H9 (cell line): ENCODE results near the gene MAP2K3. TPM values are rescaled to one million over a fixed set of nuclear protein-coding genes. Genes with fewer than 3 reads are reported as not detected.

Experiments
- DNase-seq: peaks from one replicate; pipeline ENCODE4 v3.0.0-alpha.2; 2017
- H2AFZ ChIP-seq: one replicate; pipeline ENCODE4 v1.6.1; 2013; ENCODE audit warnings: mild to moderate bottlenecking, low read length, control low read depth, moderate library complexity
- H2AK5ac ChIP-seq: 2 replicates; pipeline ENCODE4 v1.6.1; 2013; ENCODE audit warnings: low read length, control low read depth, mixed read lengths; ENCODE audit not compliant: insufficient read length
- H2BK120ac ChIP-seq: one replicate; pipeline ENCODE4 v1.6.1; 2013; ENCODE audit warnings: low read depth, mild to moderate bottlenecking, low read length, control low read depth, inconsistent platforms; ENCODE audit not compliant: poor library complexity, severe bottlenecking
- H2BK12ac ChIP-seq: 2 replicates; pipeline ENCODE4 v1.6.1; 2013; ENCODE audit warnings: low read length, control low read depth, mixed read lengths, low read depth; ENCODE audit not compliant: insufficient read length
- H2BK15ac ChIP-seq: 2 replicates; pipeline ENCODE4 v1.6.1; 2013; ENCODE audit warnings: low read depth, low read length, control low read depth
- H2BK20ac ChIP-seq: one replicate; pipeline ENCODE4 v1.6.1; 2013; ENCODE audit warnings: low read depth, mild to moderate bottlenecking, low read length, control low read depth, inconsistent platforms; ENCODE audit not compliant: poor library complexity, severe bottlenecking
- H2BK5ac ChIP-seq: 2 replicates; pipeline ENCODE4 v1.6.1; 2013; ENCODE audit warnings: low read length, control low read depth, mixed read lengths; ENCODE audit not compliant: insufficient read length
- H3K14ac ChIP-seq: 2 replicates; pipeline ENCODE4 v1.6.1; 2013; ENCODE audit warnings: low read length, control low read depth; ENCODE audit not compliant: insufficient read depth
- H3K18ac ChIP-seq: 2 replicates; pipeline ENCODE4 v1.6.1; 2013; ENCODE audit warnings: low read depth, mild to moderate bottlenecking, mixed read lengths, low read length, control low read depth; ENCODE audit not compliant: insufficient read length
- H3K23ac ChIP-seq: 2 replicates; pipeline ENCODE4 v1.6.1; 2013; ENCODE audit warnings: low read length, control low read depth, mixed read lengths, low read depth; ENCODE audit not compliant: insufficient read length
- H3K23me2 ChIP-seq: 2 replicates; pipeline ENCODE4 v1.6.1; 2013; ENCODE audit warnings: low read depth, mild to moderate bottlenecking, mixed read lengths, low read length, control low read depth; ENCODE audit not compliant: insufficient read length, poor library complexity, severe bottlenecking
- H3K27ac ChIP-seq: 2 replicates; pipeline ENCODE4 v1.5.1; 2013; ENCODE audit warnings: low read length, control low read depth, mixed read lengths, low read depth; ENCODE audit not compliant: insufficient read length
- H3K27me3 ChIP-seq: 2 replicates; pipeline ENCODE4 v1.6.1; 2013; ENCODE audit warnings: low read length, control low read depth, inconsistent platforms; ENCODE audit not compliant: insufficient read depth
- H3K4ac ChIP-seq: 2 replicates; pipeline ENCODE4 v1.6.1; 2013; ENCODE audit warnings: low read depth, mild to moderate bottlenecking, control low read depth, inconsistent platforms, low read length, moderate library complexity
- H3K4me1 ChIP-seq: 2 replicates; pipeline ENCODE4 v1.6.1; 2013; ENCODE audit warnings: low read length, control low read depth, inconsistent platforms; ENCODE audit not compliant: insufficient read depth
- H3K4me2 ChIP-seq: 2 replicates; pipeline ENCODE4 v1.6.1; 2013; ENCODE audit warnings: low read length, control low read depth, mixed read lengths; ENCODE audit not compliant: insufficient read length, insufficient read depth
- H3K56ac ChIP-seq: 2 replicates; pipeline ENCODE4 v1.6.1; 2013; ENCODE audit warnings: low read depth, mild to moderate bottlenecking, mixed read lengths, low read length, control low read depth; ENCODE audit not compliant: insufficient read length
- H3K79me1 ChIP-seq: 2 replicates; pipeline ENCODE4 v1.6.1; 2013; ENCODE audit warnings: low read depth, mild to moderate bottlenecking, moderate library complexity, low read length, control low read depth, inconsistent platforms; ENCODE audit not compliant: insufficient read depth, poor library complexity, severe bottlenecking
- H3K79me2 ChIP-seq: 2 replicates; pipeline ENCODE4 v1.6.1; 2013; ENCODE audit warnings: low read length, control low read depth, inconsistent platforms; ENCODE audit not compliant: insufficient read depth
- H3K9ac ChIP-seq: 2 replicates; pipeline ENCODE4 v1.6.1; 2013; ENCODE audit warnings: low read length, control low read depth, mixed read lengths; ENCODE audit not compliant: insufficient read length; ENCODE audit errors: extremely low read depth
- H3K9me3 ChIP-seq: one replicate; pipeline ENCODE4 v1.6.1; 2013; ENCODE audit warnings: low read depth, low read length, inconsistent platforms; ENCODE audit not compliant: control insufficient read depth
- H3T11ph ChIP-seq: one replicate; pipeline ENCODE4 v1.6.1; 2013; ENCODE audit warnings: mild to moderate bottlenecking, low read length, control low read depth, inconsistent platforms
- H4K20me1 ChIP-seq: one replicate; pipeline ENCODE4 v1.6.1; 2013; ENCODE audit not compliant: control insufficient read depth, insufficient read length, insufficient read depth
- H4K5ac ChIP-seq: 2 replicates; pipeline ENCODE4 v1.6.1; 2013; ENCODE audit warnings: low read depth, mild to moderate bottlenecking, mixed read lengths, low read length, control low read depth; ENCODE audit not compliant: insufficient read length
- H4K8ac ChIP-seq: replicated peaks from 2 replicates; pipeline ENCODE4 v1.6.1; 2013; ENCODE audit warnings: low read length, control low read depth, mixed read lengths, low read depth; ENCODE audit not compliant: insufficient read length
- H4K91ac ChIP-seq: 2 replicates; pipeline ENCODE4 v1.6.1; 2013; ENCODE audit warnings: low read depth, mild to moderate bottlenecking, moderate library complexity, mixed read lengths, low read length, control low read depth; ENCODE audit not compliant: insufficient read length
- H3K27ac Mint-ChIP-seq, 3 experiments: 2 replicates in 2 of 3; 3 replicates in 1 of 3; pipeline ENCODE4 v1.8.0; 2020 to 2021; ENCODE audit warnings: mixed read lengths in 3 of 3, mild to moderate bottlenecking in 1 of 3, moderate library complexity in 1 of 3
- H3K27me3 Mint-ChIP-seq: 2 replicates; pipeline ENCODE4 v1.8.0; 2021; ENCODE audit warnings: low read depth, mild to moderate bottlenecking, moderate library complexity, mixed read lengths
- H3K36me3 Mint-ChIP-seq, 3 experiments: 2 replicates in 2 of 3; 3 replicates in 1 of 3; pipeline ENCODE4 v1.8.0; 2020 to 2021; ENCODE audit warnings: low read depth in 3 of 3, mixed read lengths in 3 of 3; ENCODE audit not compliant: insufficient read depth in 1 of 3
- H3K4me1 Mint-ChIP-seq, 2 experiments: 2 replicates each; pipeline ENCODE4 v1.8.0; 2020; ENCODE audit warnings: mixed read lengths in 2 of 2
- H3K4me3 Mint-ChIP-seq, 2 experiments: 2 replicates in 1 of 2; 3 replicates in 1 of 2; pipeline ENCODE4 v1.8.0; 2020 to 2021; ENCODE audit warnings: mild to moderate bottlenecking in 2 of 2, mixed read lengths in 2 of 2, moderate library complexity in 1 of 2
- H3K9me3 Mint-ChIP-seq, 2 experiments: 2 replicates in 1 of 2; 3 replicates in 1 of 2; pipeline ENCODE4 v1.8.0; 2020; ENCODE audit warnings: mild to moderate bottlenecking in 2 of 2, mixed read lengths in 2 of 2, moderate library complexity in 1 of 2
- WGBS: extraction: QIAGEN DNeasy Blood & Tissue Kit; methylation state at CpG from one replicate; pipeline ENCODE4 v1.1.7; 2013; ENCODE audit warnings: missing lambda C conversion rate, low lambda C conversion rate, mixed read lengths; ENCODE audit not compliant: insufficient read length; ENCODE audit errors: extremely low coverage; 5-methylcytosine and 5-hydroxymethylcytosine counted together
- total RNA-seq: library from RNA; stranded (reverse); gene quantifications from 2 replicates; pipeline ENCODE4 v1.2.1, GENCODE V29; 2021
- TF ChIP-seq, protein P1 (sequence below): fragments of 200-600 bp; sonication (generic); conservative IDR thresholded peaks from 3 replicates; pipeline ENCODE4 v1.8.0; 2021; ENCODE audit warnings: antibody characterized with exemption, mild to moderate bottlenecking

Gene MAP2K3
- total RNA-seq, 1 experiment from 2014 or later: 26.1 TPM

DNA sequence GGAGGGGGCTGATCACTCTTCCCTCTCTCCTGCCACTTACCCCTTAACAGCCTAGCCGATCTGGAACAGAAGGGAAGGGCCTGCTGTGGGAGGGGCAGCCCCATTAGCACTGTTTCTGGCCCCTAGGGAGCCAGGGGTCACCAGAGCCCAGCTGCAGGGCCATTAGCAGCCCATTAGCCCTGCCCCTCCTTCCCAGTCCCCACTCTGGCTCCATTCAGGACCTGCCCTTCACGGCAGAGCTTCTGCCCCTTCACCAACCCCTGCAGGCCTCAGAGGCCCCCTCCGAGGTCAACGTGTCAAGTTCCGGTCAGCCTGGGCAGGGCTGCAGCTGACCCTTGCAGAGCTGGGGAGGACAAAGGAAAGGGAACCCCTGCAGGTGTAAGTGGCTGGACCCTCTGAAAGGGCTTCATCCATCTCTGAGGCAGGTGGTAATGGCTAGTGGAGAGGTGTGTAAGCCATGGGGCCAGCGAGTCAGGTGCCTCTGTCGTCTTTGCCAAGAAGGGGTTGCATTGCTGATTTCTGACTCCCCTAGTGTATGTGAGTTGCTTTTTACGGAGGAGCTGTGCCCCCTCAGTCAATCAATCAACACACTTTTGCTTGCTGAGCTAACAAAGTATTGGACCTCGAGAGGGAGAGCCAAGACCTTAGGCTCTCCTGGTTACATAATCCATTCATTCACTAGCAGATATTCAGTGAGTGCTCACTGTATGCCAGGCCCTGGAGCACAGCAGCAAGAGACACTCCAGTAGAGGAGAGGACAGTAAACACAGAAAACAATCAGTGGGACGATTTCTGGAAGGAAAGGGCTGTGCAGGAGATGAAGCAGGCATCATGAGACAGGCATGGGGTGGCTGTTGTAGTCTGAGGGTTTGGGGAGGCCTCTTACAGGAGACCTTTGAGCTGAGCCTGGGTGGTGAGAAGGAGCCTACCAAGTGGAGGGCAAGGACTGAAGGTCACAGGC lies 73.5 kb downstream of the MAP2K3 start:
- H3K4me1 Mint-ChIP-seq: peaks cover 23 to 28% of the 10 kb centered on the region in 2 experiments
- Histone ChIP-seq H3T11ph (no peak overlapping the region), H4K8ac (no peak overlapping the region), H3K18ac (no peak overlapping the region), H3K9me3 (no peaks in the 10 kb centered on the region), H2BK5ac (no peak overlapping the region), H2AK5ac (no peak overlapping the region), H3K79me1 (no peaks in the 10 kb centered on the region), H3K9ac (no peak overlapping the region), H2AFZ (no peak overlapping the region), H3K23ac (no peak overlapping the region), H2BK15ac (no peak overlapping the region), H3K14ac (no peak overlapping the region), H2BK20ac (no peak overlapping the region), H4K5ac (no peak overlapping the region), H3K4me1 (no peaks in the 10 kb centered on the region; the same call in 1 of the 2 replicates), H3K4me2 (no peak overlapping the region), H3K27ac (no peak overlapping the region), H3K79me2 (no peaks in the 10 kb centered on the region), H3K4ac (no peak overlapping the region), H4K20me1 (no peaks in the 10 kb centered on the region), H3K23me2 (no peaks in the 10 kb centered on the region), H2BK120ac (no peak overlapping the region), H2BK12ac (no peak overlapping the region), H3K27me3 (no peaks in the 10 kb centered on the region), H3K56ac (no peak overlapping the region), H4K91ac (no peak overlapping the region)
- no peak overlapping the region; a peak in 1 of 5 replicates for H3K4me3 Mint-ChIP-seq
- peaks cover 14% of the 10 kb centered on the region for H3K27me3 Mint-ChIP-seq
- no CpG with 5 or more reads among the region's 10 CpGs for WGBS
- H3K27ac Mint-ChIP-seq: peak overlapping the region in 1 of 3 experiments; percentile 50; a peak in 1 of 7 replicates
- no peaks in the 10 kb centered on the region; a peak in 1 of 5 replicates for H3K9me3 Mint-ChIP-seq
- DNase-seq: no peak
- TF ChIP-seq, protein P1, sequence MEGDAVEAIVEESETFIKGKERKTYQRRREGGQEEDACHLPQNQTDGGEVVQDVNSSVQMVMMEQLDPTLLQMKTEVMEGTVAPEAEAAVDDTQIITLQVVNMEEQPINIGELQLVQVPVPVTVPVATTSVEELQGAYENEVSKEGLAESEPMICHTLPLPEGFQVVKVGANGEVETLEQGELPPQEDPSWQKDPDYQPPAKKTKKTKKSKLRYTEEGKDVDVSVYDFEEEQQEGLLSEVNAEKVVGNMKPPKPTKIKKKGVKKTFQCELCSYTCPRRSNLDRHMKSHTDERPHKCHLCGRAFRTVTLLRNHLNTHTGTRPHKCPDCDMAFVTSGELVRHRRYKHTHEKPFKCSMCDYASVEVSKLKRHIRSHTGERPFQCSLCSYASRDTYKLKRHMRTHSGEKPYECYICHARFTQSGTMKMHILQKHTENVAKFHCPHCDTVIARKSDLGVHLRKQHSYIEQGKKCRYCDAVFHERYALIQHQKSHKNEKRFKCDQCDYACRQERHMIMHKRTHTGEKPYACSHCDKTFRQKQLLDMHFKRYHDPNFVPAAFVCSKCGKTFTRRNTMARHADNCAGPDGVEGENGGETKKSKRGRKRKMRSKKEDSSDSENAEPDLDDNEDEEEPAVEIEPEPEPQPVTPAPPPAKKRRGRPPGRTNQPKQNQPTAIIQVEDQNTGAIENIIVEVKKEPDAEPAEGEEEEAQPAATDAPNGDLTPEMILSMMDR: no peak
- H3K36me3 Mint-ChIP-seq: no peaks in the 10 kb centered on the region
